ENCODE data around the gene GTPBP6. TPM values are rescaled to one million over a fixed set of nuclear protein-coding genes. Genes with fewer than 3 reads are reported as not detected.

GTPBP6 gene
- polyA plus RNA-seq, 1 of the 3 experiments (the other 2 are of a cell fraction): 47.3 TPM

- Histone ChIP-seq H3K9ac (no peak overlapping the region), H3K27ac (ENCODE audit: low read depth in 2 of 2, low read length in 1 of 2) (no peak overlapping the region), H3K9me2 (no peaks in the 10 kb centered on the region), H3F3A (replicated peaks; ENCODE audit: insufficient read depth) (no peaks in the 10 kb centered on the region), H3K4me2 (no peak overlapping the region), H3K4me1 (ENCODE audit: control insufficient read depth in 1 of 2, insufficient read depth in 2 of 2, low read depth in 1 of 2, low read length in 1 of 2) (no peaks in the 10 kb centered on the region), H3K79me2 (ENCODE audit: insufficient read depth) (no peaks in the 10 kb centered on the region), H2AFZ (ENCODE audit: low read depth) (no peak overlapping the region), H3K36me3 (replicated peaks in 1 of 2; ENCODE audit: control insufficient read depth in 1 of 2, insufficient read depth in 2 of 2, low read length in 1 of 2) (peaks cover 5 to 15% of the 10 kb centered on the region in 2 experiments), H3K4me3 (ENCODE audit: low read depth in 2 of 2, low read length in 1 of 2) (no peak overlapping the region), H4K20me1 (ENCODE audit: insufficient read depth) (no peaks in the 10 kb centered on the region), H3K9me3 (no peaks in the 10 kb centered on the region), H3K27me3 (ENCODE audit: insufficient read depth) (no peaks in the 10 kb centered on the region)
- TF ChIP-seq TCF12 (IDR thresholded peaks at IDR 0.05) (no peak), JUND (IDR thresholded peaks at IDR 0.05) (no peak), FOXM1 (IDR thresholded peaks at IDR 0.05; ENCODE audit: low read depth) (no peak), SIN3A (IDR thresholded peaks at IDR 0.05; ENCODE audit: borderline replicate concordance, low read depth, low read length) (no peak), PBX3 (IDR thresholded peaks at IDR 0.05) (no peak), USF1 (IDR thresholded peaks at IDR 0.05; ENCODE audit: borderline replicate concordance, low read depth) (no peak), NFIC (IDR thresholded peaks at IDR 0.05; ENCODE audit: borderline replicate concordance) (no peak), RCOR1 (IDR thresholded peaks at IDR 0.05; ENCODE audit: low read length) (no peak), TEAD4 (IDR thresholded peaks at IDR 0.05; ENCODE audit: borderline replicate concordance, insufficient read depth) (no peak), EP300 (IDR thresholded peaks at IDR 0.05; ENCODE audit: borderline replicate concordance in 1 of 2, low read depth in 1 of 2, low read length in 1 of 2) (no peak), MXI1 (IDR thresholded peaks at IDR 0.05; ENCODE audit: low read depth, low read length) (no peak), RAD21 (IDR thresholded peaks at IDR 0.05; ENCODE audit: low read length) (no peak), REST (IDR thresholded peaks at IDR 0.05; ENCODE audit: low read depth, low read length) (no peak), MEF2A (IDR thresholded peaks at IDR 0.05; ENCODE audit: borderline replicate concordance, low read depth) (no peak), POLR2AphosphoS5 (IDR thresholded peaks at IDR 0.05; ENCODE audit: low read depth, low read length) (no peak), CTCF (IDR thresholded peaks at IDR 0.05) (no peak), MAX (IDR thresholded peaks at IDR 0.05; ENCODE audit: low read depth) (no peak), RXRA (IDR thresholded peaks at IDR 0.05; ENCODE audit: borderline replicate concordance, low read depth) (no peak)
- WGBS (ENCODE audit: low lambda C conversion rate): 93% methylated on average over 19 of the region's 21 CpGs
- no peak for DNase-seq
- ChIA-PET CTCF (no interaction called here), POLR2A (no interaction called here)
Measured at GRCh38 chrX:295136-295535, 23.5 kb downstream of the GTPBP6 start.
